ENCODE results near the gene CDHR2.
"Not testable (repeated sequence)": the region's sequence is repeated elsewhere in the genome, so short reads cannot be mapped to it uniquely, and the experiment has no call there.

The CDHR2 gene

DNA sequence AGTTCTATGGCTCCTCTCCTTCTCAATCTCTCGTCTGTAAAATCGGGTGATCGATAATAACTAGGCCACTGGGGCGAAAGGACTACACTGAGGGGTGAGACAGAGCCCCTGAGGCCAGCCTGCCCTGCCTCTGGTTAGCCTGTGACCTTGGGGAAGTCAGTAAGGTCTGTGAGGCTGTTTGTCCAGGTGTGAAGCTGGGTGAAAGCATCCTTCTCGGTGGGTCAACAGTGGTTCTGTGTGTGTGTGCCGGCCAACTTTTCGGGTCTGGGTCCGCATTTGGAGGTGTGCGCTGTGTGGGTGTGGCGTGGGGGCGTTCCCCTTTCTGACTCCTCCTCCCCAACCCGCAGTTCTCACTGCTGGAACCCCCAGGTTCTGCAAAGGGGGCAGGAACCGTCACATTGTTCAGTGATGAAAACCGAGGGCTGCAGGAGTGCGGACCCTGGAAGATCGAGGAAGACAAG lies 7.0 kb upstream of the CDHR2 start:
- peak in 1 of 2 donors; percentile 54 for DNase-seq (ENCODE audit: low read depth in 2 of 2)

DNA sequence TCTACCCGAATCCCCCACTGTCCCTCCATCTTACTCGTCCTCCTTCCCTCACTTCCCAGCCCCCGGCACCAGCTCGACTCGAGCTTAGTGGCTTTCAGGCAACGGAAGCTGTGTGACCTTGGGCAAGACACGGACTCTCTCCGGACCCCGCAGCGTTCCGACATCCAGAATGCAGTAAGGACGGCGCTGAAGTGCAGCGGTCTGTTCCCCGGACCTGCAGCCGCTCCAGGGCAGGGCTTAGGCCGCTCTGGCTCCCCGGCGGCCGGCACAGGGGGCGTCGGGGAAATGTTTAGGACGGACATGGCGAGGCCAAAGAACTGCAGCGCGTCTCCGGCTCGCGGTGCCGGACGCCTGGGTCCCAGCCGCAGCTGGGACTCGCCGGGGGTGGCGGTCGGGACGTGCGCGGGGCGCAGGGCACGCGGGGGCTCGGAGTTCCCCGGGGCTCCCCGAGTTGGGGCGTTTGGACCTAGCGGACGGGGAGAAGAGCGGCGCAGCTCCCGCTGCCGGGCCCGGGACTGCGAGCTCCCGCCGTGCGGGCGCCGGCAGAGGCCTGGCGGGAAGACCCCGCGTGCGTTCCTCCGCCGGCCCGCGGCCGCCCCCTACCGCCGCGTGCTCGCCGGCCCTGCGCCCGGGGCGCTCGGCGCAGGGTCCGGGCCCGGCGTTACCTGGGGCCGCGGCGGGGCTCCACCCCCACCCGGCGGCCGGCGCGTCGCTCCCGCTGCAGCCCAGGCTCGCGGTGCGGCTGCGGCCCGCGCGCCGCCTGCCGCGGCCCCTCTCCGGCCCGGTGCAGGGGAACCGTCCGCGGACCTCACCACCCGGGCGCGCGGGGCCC lies 6.3 kb upstream of the CDHR2 start:
- no peak for DNase-seq (ENCODE audit: low read depth in 2 of 2)

DNA sequence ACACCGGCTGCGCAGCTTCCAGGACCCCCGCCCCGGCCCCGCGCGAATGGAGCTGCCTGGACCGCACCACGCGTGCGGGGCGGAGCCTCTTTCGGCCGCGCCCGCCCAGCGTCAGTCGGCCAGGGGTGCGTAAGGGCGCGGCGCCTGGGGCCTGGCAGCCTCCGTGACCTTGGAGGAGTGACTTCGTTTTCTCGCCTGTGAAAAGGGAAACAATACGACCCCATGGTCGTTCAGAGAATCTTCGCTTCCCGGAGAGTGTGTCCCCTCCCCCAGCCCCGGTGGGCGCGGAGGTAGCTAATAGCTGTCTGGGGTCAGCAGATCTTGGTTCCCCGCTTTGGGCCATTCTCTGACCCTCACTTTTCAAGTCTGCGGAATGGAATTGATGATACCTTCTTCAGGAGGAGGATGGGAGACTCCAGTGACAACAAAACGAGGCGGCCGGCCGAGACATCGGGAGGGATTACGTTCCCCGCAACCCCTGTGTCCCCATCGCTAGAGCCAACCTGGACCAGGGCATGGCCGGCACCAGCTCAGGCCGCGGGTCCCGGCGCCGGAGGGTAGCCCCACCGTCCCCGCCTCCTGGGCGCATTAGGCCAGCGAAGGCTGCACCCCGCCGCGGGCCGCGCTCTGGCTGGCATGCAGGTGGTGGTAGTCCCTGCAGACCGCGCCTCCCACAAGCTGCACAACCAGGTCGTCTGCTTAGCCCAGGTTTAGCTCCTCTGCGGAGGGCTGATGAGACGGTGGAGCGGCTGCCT lies 5.5 kb upstream of the CDHR2 start:
- peak; percentile 64 to 74 for DNase-seq (ENCODE audit: low read depth in 2 of 2)

DNA sequence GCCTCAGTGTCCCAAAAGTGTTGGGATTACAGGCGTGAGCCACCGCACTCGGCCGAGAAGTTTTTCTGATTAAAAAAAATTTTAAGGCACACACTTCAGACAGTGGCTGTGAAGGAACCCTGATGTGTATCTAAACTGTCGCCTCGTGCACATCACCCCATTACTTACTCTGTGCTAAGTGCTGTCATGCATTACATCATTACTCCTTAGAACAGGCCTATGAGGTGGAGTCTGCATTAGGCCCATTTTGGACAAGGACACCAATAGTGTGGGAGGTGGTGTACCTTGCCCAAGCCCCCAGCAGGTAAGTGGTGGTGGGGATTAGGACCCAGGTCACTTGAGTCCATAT lies 3.8 kb upstream of the CDHR2 start:
- DNase-seq (ENCODE audit: low read depth in 2 of 2), result no peak

DNA sequence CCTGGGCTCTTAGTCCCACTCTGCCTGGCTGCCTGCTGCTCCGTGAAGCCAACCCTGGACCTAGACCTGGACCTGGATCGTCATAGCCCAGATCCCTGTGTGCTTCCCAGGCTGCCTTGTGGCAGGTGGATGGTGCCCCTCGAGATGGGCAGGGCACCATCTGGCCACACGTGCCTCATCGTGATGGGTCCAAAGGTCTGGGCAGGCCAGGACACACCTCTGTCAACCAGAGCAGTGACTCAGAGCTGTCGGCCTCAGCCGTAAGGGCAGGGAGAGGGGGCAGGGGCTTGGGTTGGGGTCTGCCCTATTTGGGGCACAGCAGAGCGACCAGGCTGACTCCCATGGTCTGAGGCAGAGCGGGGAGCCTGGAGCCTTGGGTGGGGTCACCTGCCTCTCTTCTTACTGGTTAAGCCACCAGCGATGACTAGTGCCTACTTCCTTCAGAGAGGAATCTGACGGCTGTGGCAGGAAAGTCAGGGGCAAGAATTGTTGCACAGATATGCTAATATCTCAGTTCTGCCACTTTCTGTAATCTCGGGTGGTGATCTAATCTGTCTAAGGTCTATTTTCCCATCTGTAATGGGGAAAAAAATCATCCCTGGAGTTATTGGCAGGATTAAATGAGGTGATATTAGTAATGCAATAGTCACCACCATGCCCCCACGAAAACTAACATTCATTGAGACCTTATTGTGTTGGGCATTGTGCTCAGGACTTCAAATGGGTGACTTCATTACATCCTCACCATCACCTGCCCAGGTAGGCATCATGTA lies 3.2 kb upstream of the CDHR2 start:
- no peak for DNase-seq (ENCODE audit: low read depth in 2 of 2)

DNA sequence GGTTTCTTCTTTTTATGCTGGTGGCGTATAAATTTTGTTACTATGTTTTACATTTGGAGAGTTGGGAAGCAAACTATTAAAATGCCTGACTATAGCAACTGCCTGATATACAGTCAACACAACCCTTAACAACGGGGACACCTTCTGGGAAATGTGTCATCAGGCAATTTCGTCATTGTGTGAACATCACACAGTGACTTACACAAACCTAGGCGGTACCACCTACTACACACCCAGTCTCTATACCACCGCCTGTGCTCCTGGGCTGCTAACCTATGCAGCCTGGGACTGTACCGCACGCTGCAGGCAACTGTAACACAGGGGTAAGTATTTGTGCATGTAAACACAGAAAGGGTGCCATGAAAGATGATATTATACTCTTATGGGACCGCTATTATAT lies 1.3 kb upstream of the CDHR2 start:
- no peak for DNase-seq (ENCODE audit: low read depth in 2 of 2)

DNA sequence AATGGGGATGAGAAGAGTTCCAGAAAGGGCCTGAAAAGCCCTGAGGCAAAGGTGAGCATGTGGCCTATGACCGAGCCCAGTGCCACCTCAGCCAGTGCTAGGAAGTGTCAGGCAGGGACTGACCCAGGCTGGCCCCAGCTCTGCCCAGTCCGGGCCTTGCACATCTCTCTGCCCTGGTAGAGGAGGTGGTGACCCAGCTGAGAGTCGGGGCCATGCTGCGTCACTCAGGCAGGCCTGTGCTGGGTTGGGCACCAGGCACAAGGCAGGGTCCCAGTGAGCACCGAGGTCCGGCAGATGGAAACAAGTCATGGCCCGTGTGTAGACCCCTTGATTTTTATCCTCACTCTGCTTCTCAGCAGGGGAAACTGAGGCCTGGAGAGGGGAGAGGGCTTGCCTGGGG lies 729 bp downstream of the CDHR2 start:
- no peak for DNase-seq (ENCODE audit: low read depth in 2 of 2)

DNA sequence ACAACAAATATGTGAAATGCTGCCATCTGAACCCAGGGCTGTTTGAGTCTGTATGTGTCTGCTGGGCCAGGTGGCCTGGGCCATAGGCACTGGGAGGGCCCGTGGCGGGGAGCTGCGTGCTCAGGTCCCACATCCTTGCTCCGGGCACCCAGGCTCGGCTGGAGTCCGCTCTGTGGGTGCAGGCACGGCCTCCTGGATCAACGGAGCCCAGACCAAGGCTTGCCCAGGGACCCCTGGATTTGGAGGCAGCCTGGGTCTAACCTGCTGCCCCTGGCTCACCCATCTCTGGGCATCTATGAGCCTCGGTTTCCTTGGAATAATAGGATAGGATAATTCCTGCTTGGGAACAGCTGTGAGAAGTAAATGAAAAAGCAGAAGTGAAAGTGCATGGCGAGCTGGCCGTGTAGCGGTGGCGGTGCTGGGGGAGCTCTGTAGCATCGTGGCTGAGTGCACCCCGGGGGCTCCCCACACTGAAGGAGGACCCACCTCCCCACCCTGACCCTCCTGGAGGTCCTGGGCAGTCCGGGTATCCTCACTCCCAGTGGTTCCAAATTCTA lies 1.2 kb downstream of the CDHR2 start:
- DNase-seq (ENCODE audit: low read depth in 2 of 2), result no peak

DNA sequence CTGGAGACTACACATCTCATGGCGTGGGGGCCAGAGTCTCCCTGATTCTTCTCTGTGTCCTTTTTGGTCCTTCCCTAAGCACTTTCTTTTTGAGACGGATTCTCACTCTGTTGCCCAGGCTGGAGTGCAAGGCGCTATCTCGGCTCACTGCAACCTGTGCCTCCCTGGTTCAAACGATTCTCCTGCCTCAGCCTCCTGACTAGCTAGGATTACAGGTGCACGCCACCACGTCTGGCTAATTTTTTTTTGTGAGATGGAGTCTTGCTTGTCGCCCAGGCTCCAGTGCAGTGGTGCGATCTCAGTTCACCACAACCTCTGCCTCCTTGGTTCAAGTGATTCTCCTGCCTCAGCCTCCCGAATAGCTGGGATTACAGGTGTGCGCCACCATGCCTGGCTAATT lies 1.8 kb downstream of the CDHR2 start:
- not testable (repeated sequence) for DNase-seq (ENCODE audit: low read depth in 2 of 2)

DNA sequence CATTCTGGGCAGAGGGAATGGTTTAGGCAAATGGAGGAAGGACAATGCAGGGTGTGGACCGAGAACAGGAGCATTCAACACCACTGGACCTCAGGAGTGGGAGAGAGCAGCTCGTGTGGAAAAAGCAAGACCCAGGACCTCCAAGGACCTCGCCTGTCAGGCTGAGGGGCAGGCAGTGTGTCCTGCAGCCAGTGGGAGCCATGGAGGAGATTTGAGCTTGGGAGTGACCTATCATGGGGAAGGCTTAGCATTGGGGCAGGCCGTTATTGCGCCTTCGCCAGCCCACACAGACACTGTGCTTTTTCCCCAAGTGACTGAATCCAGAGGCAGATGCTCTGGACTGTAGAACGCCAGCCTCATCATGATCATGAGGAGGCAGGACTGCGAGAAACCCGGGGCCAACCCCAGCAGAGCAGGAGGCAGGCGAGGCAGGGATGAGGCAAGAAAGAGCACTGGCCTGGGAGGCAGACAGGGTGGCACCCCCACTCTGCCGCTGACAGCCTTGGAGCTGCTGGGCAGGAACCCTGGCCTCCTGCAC lies 3.3 kb downstream of the CDHR2 start:
- no peak for DNase-seq (ENCODE audit: low read depth in 2 of 2)

DNA sequence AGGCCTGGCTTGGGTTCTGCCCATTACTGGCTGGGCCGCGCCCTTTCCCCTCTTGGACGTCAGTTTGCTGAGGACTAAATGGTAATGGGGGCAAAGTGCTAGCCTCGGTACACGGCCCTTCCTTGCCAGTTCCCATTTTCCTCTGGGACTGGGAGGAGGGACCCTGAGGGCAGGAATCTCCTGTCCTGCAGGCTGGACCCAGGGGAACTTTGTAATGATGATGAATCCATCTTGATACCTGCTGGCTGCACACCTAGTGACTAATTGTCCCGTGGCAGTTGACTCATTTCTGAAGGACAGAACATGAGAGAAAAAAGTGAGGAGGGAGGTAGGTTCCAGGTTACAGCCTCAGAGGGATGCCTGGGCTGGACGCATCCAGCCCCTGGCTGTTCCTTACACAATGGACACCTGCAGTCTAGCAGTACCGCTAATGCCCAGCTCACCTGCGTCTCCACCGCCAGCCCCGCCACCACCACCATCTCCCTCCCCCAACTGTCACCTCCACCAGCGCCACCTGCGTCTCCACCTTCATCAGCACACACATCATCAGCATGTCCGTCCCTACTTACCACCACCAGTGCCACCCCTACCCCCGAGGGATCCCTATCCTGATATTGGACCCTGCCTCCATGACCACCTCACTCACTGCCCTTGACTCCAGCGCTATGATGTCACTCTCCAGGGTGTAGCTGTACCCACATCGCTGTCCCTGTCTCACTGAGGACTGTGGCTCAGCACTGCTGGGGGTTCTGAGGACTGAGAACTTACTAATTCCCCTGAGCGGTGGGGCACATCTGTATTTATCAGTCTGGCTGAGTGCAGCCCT lies 4.3 kb downstream of the CDHR2 start:
- no peak for DNase-seq (ENCODE audit: low read depth in 2 of 2)

DNA sequence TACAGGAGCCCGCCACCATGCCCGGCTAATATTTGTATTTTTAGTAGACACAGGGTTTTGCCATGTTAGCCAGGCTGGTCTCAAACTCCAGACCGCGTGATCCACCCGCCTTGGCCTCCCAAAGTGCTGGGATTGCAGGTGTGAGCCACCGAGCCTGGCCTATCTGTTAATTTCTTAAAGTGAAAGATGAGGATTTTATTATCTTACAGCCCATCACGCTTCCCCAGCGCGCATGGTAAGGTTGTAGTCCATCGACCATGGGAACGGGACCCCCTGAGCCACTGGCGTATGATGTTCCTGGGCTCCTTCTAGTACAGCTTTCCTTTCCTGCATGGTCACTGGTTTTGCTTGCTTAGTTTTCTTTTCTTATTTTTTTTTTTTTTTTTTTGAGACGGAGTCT lies 8.7 kb downstream of the CDHR2 start:
- DNase-seq (ENCODE audit: low read depth in 2 of 2), result no peak

DNA sequence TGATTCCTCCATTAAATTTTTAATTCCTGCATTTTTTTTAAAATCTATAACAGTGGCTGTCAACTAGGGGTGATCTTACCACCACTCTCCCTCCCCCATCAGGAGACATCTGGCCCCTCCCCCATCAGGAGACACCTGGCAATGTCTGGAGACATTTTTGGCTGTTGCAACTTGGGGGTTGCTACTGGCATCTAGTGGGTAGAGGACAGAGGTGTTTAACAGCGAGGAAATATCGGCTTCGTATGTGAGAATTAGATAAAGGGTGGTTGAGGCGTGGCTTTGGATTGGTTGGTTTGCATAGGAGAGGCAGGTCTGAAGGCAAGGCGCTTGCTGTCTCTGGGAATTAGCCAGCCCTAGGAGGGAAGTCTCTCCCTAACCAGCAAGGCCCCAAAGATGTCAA lies 10.5 kb downstream of the CDHR2 start:
- no peak for DNase-seq (ENCODE audit: low read depth in 2 of 2)

DNA sequence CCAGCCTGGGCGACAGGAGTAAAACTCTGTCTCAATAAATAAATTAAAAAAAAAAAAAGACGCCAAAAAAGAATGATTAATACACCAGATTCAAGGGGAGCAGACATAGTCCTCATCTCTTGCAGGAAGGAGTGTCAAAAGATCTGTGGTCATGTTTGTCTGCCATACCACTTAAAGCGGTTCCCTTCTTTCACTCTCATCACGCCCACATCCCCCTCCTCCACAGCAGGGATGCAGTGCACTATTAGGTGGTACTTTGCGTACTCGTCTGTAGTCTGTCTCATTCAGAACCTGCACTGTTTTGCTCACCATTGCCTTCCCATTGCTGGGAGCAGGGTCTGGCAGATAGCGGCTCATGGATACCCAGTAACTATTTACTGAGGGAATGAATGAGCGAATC lies 11.2 kb downstream of the CDHR2 start:
- no peak for DNase-seq (ENCODE audit: low read depth in 2 of 2)

DNA sequence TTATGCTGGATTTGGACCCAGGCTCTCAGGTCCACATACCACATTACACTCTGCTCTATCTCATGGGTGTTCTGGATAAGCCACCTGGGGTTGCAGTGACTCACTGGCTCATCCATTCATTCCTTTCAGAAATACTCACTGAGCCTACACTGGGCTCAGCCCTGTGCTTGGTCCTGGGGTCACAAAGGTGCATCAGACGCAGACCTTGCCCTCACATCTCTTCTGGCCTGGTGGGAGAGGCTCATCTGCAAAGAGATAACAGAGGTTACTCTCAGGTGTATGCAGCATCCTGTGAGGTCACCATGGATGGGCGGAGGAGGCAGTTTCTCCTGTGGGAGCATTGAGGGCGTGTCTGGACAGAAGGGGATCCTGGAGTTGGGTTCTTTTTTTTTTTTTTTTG lies 12.1 kb downstream of the CDHR2 start:
- no peak for DNase-seq (ENCODE audit: low read depth in 2 of 2)

DNA sequence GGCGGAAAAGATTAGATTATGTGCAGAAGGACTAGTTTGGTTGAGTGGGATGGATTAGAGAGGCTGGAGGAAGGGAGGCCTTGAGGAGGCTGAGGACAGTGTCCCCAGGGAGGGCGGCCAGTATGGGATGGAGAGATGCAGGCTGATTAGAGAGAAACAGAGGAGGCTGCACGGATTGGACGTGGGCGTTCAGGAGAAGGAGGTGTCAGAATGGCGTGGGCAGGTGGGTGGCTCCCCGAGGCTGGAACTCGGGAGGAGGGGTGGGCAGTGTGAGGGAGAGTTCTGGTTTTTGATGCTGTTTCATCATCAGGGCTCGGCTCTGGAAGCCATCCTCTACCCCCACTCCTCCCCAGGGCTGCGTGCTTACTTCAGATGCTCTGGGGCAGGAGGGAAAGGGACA lies 13.0 kb downstream of the CDHR2 start:
- no peak for DNase-seq (ENCODE audit: low read depth in 2 of 2)

DNA sequence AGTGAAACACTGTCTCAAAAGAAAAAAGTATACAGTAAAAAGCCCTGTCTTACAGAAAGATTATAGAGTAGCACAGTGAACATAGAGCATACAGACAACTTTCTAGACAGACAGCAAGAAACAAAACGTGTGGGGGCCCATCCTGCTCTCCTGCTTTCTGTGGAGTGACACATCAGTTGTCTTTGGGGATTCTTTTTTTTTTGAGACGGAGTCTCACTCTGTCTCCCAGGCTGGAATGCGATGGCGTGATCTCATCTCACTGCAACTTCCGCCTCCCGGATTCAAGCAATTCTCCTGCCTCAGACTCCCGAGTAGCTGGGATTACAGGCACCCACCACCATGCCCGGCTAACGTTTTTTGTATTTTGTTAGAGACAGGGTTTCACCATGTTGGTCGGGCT lies 14.9 kb downstream of the CDHR2 start:
- DNase-seq (ENCODE audit: low read depth in 2 of 2), result no peak

DNA sequence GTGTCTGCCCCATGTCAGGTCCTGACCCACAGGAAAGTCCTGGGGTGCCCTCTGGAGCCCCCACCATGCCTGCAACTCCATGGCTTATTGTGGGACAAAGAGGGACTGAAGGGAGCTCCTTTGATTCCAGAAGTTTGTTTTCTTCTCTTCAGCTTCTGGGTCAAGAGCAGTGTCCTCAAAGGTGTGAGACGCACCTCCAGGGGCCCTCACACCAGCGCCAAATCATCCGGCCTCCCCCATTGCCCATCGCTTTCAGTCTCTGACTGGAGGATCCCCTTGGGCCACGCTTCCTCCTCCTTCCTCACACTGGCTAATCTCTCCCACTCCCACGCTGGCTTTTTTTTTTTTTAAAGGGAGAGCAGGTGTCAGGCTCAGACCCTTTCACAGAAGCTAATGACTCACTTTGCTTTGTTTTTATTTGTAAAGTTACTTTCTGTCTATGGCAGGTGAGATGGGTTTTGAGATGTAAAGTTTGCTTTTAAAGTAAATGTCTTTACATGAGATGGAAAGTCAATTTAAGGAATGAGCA lies 16.7 kb downstream of the CDHR2 start:
- no peak for DNase-seq (ENCODE audit: low read depth in 2 of 2)

DNA sequence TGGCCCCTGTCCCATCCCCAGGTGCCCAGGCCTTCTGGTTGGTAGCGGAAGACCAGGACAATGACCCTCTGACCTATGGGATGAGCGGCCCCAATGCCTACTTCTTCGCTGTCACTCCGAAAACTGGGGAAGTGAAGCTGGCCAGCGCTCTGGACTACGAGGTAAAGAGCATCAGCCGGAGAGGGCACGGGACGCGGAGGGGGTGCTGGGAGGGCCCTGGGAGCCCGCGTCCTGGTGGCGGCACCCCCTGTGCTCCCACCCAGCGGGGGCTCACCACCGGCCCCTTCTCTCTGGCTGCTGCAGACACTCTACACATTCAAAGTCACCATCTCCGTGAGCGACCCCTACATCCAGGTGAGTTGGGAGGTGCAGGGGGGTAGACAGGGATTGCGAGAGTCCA lies 19.5 kb downstream of the CDHR2 start:
- DNase-seq (ENCODE audit: low read depth in 2 of 2), result no peak

DNA sequence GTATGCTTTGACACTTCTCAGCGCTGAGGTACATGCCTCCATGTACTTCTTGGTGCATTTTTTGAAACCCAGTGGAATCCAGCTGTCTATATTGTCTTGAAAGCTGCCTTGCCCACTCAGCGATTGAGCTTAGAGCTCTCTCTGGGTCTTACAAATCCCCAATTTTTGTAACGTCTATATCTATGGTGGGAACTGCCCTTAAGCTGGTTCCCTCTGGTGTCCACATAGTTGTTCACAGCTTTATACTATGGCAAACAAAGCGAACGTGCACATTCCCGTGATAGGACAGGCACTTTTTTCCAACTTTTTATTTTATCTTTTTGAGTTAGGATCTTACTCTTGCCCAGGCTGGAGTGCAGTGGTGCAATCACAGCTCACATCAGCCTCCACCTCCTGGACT lies 20.9 kb downstream of the CDHR2 start:
- no peak for DNase-seq (ENCODE audit: low read depth in 2 of 2)

All from stimulated activated CD4-positive, alpha-beta T cell treated with anti-CD3 and anti-CD28 coated beads, Interleukin-4, amount 100 ng/mL, for 48 hours (primary cell).